Astrocyte (in vitro differentiated cells and primary cell): ENCODE data around the gene CHDH.

Experiments
- CTCF ChIP-seq: IDR thresholded peaks from 2 replicates; pipeline ENCODE4 v1.5.1; 2011; ENCODE audit warnings: low read depth, mild to moderate bottlenecking, inconsistent platforms, low read length, moderate library complexity; ENCODE audit not compliant: insufficient read depth
- EZH2 ChIP-seq: IDR thresholded peaks from 2 replicates; pipeline ENCODE4 v1.6.1; 2012; ENCODE audit warnings: mild to moderate bottlenecking, low read length, inconsistent platforms; ENCODE audit not compliant: insufficient read depth

GRCh38 chr3:53843195-53844177 is 2.7 kb downstream of the CHDH start:
- TF ChIP-seq CTCF (no peak), EZH2 (no peak)
